HepG2 (cell line): Measurements from ENCODE around the gene UVSSA. TPM values are rescaled to one million over a fixed set of nuclear protein-coding genes. Genes with fewer than 3 reads are reported as not detected.

Experiments used
- ATAC-seq: fragments of 200-7000 bp; cut with Tn5 transposase; 3 replicates; pipeline ENCODE4 v1.9.1; 2020; ENCODE audit warnings: mild to moderate bottlenecking, moderate library complexity
- BruUV-seq: library from RNA; stranded (reverse); fragments of 400-500 nt; replicated peaks from 2 replicates; lab custom pipeline; 2021; lab: Mats Ljungman, UMichigan
- CTCF ChIA-PET: fragments of 300-600 bp; formaldehyde crosslinking; extraction: SDS; loops from one replicate; lab custom pipeline; 2021; ENCODE audit warnings: low total read pairs, inconsistent platforms, low intra/inter-chr PET ratio; lab: Yijun Ruan, JAX
- POLR2A ChIA-PET: fragments of 350-600 bp; sonication (Branson Sonifier 250); formaldehyde crosslinking; loops from one replicate; lab custom pipeline; 2020; ENCODE audit warnings: antibody characterized with exemption, inconsistent platforms; lab: Yijun Ruan, JAX
- DNase-seq: peaks from one replicate; pipeline ENCODE4 v3.0.0-alpha.2; 2015; ENCODE audit warnings: low spot score
- FAIRE-seq: peaks from 3 replicates; lab custom pipeline; 2011; peaks lifted over from hg19 to GRCh38; lab: Jason Lieb, UNC
- H2AFZ ChIP-seq: one replicate; pipeline ENCODE4 v1.6.1; 2011; ENCODE audit warnings: low read length, inconsistent platforms
- H3K27ac ChIP-seq: fragments of 300-600 bp; 3 replicates; pipeline ENCODE4 v1.8.0; 2011; ENCODE audit warnings: mixed run types, mild to moderate bottlenecking, mixed read lengths, low read length, inconsistent platforms; ENCODE audit not compliant: insufficient read depth; ENCODE audit errors: extremely low read length
- H3K27me3 ChIP-seq, 2 experiments: fragments of 200-600 bp in 1 of 2; 2 replicates in 1 of 2; 3 replicates in 1 of 2; pipeline versions ENCODE4 v1.6.0 to v1.8.0; 2011; ENCODE audit warnings: low read length in 2 of 2, mild to moderate bottlenecking in 2 of 2, moderate library complexity in 2 of 2, inconsistent platforms in 1 of 2; ENCODE audit not compliant: insufficient read depth in 2 of 2, control insufficient read depth in 1 of 2
- H3K36me3 ChIP-seq, 2 experiments: fragments of 200-600 bp in 1 of 2; replicated peaks in 1 of 2; 2 replicates in 1 of 2; 3 replicates in 1 of 2; pipeline versions ENCODE4 v1.5.1 to v1.8.0; 2011; ENCODE audit warnings: low read length in 2 of 2, inconsistent platforms in 1 of 2; ENCODE audit not compliant: insufficient read depth in 2 of 2, control insufficient read depth in 1 of 2
- H3K4me1 ChIP-seq: 2 replicates; pipeline ENCODE4 v1.5.1; 2012; ENCODE audit warnings: low read length, inconsistent platforms; ENCODE audit not compliant: insufficient read depth
- H3K4me2 ChIP-seq: 2 replicates; pipeline ENCODE4 v1.6.0; 2011; ENCODE audit warnings: low read depth, low read length, inconsistent platforms
- H3K4me3 ChIP-seq, 3 experiments: fragments of 200-600 bp in 1 of 3; sonication (generic), shearing (Covaris generic) in 1 of 3; replicated peaks in 1 of 3; 2 replicates each; pipeline ENCODE4 v1.5.1; 2011 to 2016; ENCODE audit warnings: low read length in 3 of 3, inconsistent platforms in 2 of 3, low read depth in 2 of 3, mild to moderate bottlenecking in 2 of 3, control low read depth in 1 of 3, mixed read lengths in 1 of 3; ENCODE audit not compliant: insufficient read depth in 1 of 3
- H3K79me2 ChIP-seq: one replicate; pipeline ENCODE4 v1.6.1; 2011; ENCODE audit warnings: low read length, inconsistent platforms; ENCODE audit not compliant: insufficient read depth
- H3K9ac ChIP-seq: 2 replicates; pipeline ENCODE4 v1.6.0; 2011; ENCODE audit warnings: mild to moderate bottlenecking, low read depth, low read length, inconsistent platforms; ENCODE audit not compliant: insufficient read depth
- H3K9me3 ChIP-seq: 2 replicates; pipeline ENCODE4 v1.5.1; 2012; ENCODE audit warnings: mild to moderate bottlenecking, low read length
- H4K20me1 ChIP-seq: 2 replicates; pipeline ENCODE4 v1.6.0; 2011; ENCODE audit warnings: inconsistent platforms, mild to moderate bottlenecking, low read length, moderate library complexity; ENCODE audit not compliant: insufficient read depth
- ASH2L ChIP-seq: fragments of 300-600, 200-600 bp; sonication (generic); IDR thresholded peaks from 2 replicates; pipeline ENCODE4 v1.7.0; 2017; ENCODE audit warnings: low read depth, mild to moderate bottlenecking, moderate library complexity, mixed read lengths, low read length; ENCODE audit not compliant: insufficient read length
- CHD2 ChIP-seq: IDR thresholded peaks from 2 replicates; pipeline ENCODE4 v1.6.1; 2011; ENCODE audit warnings: low read depth, low read length, improper control_type of control experiment
- ESRRA ChIP-seq: sonication (generic); formaldehyde crosslinking; IDR thresholded peaks from 2 replicates; pipeline ENCODE4 v1.5.1; 2020; ENCODE audit warnings: mild to moderate bottlenecking, low read depth, missing genetic modification reagents
- FOXO1 ChIP-seq: sonication (generic); formaldehyde crosslinking; IDR thresholded peaks from 2 replicates; pipeline ENCODE4 v1.4.0; 2020; ENCODE audit warnings: missing genetic modification reagents
- GATA4 ChIP-seq: sonication (generic); IDR thresholded peaks from 2 replicates; pipeline ENCODE4 v1.6.1; 2016; ENCODE audit warnings: antibody characterized with exemption, low read depth, borderline replicate concordance
- GLMP ChIP-seq: sonication (generic); formaldehyde crosslinking; IDR thresholded peaks from 2 replicates; pipeline ENCODE4 v1.9.0; 2021; ENCODE audit warnings: missing genetic modification reagents, mild to moderate bottlenecking, borderline replicate concordance
- HIVEP1 ChIP-seq: sonication (generic); formaldehyde crosslinking; IDR thresholded peaks from 2 replicates; pipeline ENCODE4 v1.4.0; 2020; ENCODE audit warnings: mild to moderate bottlenecking, missing genetic modification reagents
- IRX3 ChIP-seq: sonication (generic); formaldehyde crosslinking; IDR thresholded peaks from 2 replicates; pipeline ENCODE4 v1.8.1; 2023; ENCODE audit warnings: mild to moderate bottlenecking, low read depth, missing genetic modification reagents, borderline replicate concordance
- KAT7 ChIP-seq: IDR thresholded peaks from 2 replicates; pipeline ENCODE4 v1.6.1; 2018; ENCODE audit warnings: borderline replicate concordance, missing compliant biosample characterization
- NR2F6 ChIP-seq, 2 experiments: IDR thresholded peaks; 2 replicates each; pipeline ENCODE4 v1.6.1; 2016; ENCODE audit warnings: antibody characterized with exemption in 1 of 2, mild to moderate bottlenecking in 1 of 2
- ZBTB46 ChIP-seq: sonication (generic); formaldehyde crosslinking; IDR thresholded peaks from 2 replicates; pipeline ENCODE4 v1.4.0; 2020; ENCODE audit warnings: mild to moderate bottlenecking, missing genetic modification reagents, borderline replicate concordance
- ZNF12 ChIP-seq: sonication (generic); formaldehyde crosslinking; IDR thresholded peaks from 2 replicates; pipeline ENCODE4 v1.5.0; 2020; ENCODE audit warnings: missing genetic modification reagents
- ZNF143 ChIP-seq: sonication (generic); formaldehyde crosslinking; IDR thresholded peaks from 2 replicates; pipeline ENCODE4 v1.4.0; 2020; ENCODE audit warnings: missing genetic modification reagents
- ZNF276 ChIP-seq: sonication (generic); formaldehyde crosslinking; IDR thresholded peaks from 2 replicates; pipeline ENCODE4 v1.4.0; 2020; ENCODE audit warnings: mild to moderate bottlenecking, low read depth, missing genetic modification reagents
- ZNF792 ChIP-seq: IDR thresholded peaks from 2 replicates; pipeline ENCODE4 v1.6.1; 2016
- WGBS: methylation state at CpG from one replicate; pipeline ENCODE4 v1.1.6; 2017; ENCODE audit warnings: low lambda C conversion rate; 5-methylcytosine and 5-hydroxymethylcytosine counted together
- in situ Hi-C: cut with HindIII; loops from 2 replicates; pipeline ENCODE4 v1.10.0; 2017; ENCODE audit warnings: low pct_unique_long_range_greater_than_20kb; ENCODE audit not compliant: extremely low pct_ligation_motif_present
- intact Hi-C: fragments of 100-400 bp; cut with micrococcal nuclease; formaldehyde crosslinking; loops from one replicate; pipeline ENCODE4 v1.10.0; 2022; ENCODE audit not compliant: unreplicated experiment
- polyA plus RNA-seq, 8 experiments: library from polyadenylated mRNA; depleted of rRNA in 3 of 8; stranded (reverse) in 7 of 8; unstranded in 1 of 8; fragments of >200 nt; fragmentation: Illumina TruSeq in 4 of 8; extraction: Trizol in 4 of 8; gene quantifications; 2 replicates each; pipeline versions ENCODE4 v1.2.1 to v1.2.3, GENCODE V29; 2011 to 2016; ENCODE audit warnings: low read depth in 4 of 8, missing spikeins in 1 of 8, mixed read lengths in 1 of 8; ENCODE audit not compliant: insufficient read depth in 1 of 8
- total RNA-seq, 5 experiments: library from RNA; depleted of rRNA; stranded (reverse); fragments of >200 nt; fragmentation: Illumina TruSeq; extraction: Trizol; gene quantifications; 2 replicates each; pipeline ENCODE4 v1.2.3, GENCODE V29; 2016; ENCODE audit warnings: low read depth in 1 of 5

Gene UVSSA
- total and polyA plus RNA-seq, 2 of the 13 experiments (the other 11 are each of a cell fraction or from before 2014, with no cell fraction given), result 4.6 to 8.4 TPM

GRCh38 chr4:1421657-1422056 is 74.6 kb downstream of the UVSSA start:
- Histone ChIP-seq H3K9me3 (no peaks in the 10 kb centered on the region), H3K4me1 (no peaks in the 10 kb centered on the region), H3K9ac (no peak overlapping the region), H3K27me3 (peaks cover 0 to 30% of the 10 kb centered on the region in 2 experiments; a peak in 4 of 5 replicates), H3K79me2 (no peaks in the 10 kb centered on the region), H3K4me2 (no peak overlapping the region), H4K20me1 (no peaks in the 10 kb centered on the region), H3K36me3 (no peaks in the 10 kb centered on the region), H3K4me3 (no peak overlapping the region), H2AFZ (no peak overlapping the region), H3K27ac (no peak overlapping the region)
- TF ChIP-seq ASH2L, result no peak
- TF ChIP-seq ZNF792 (CRISPR knock-in tag), result no peak
- no peak for TF ChIP-seq KAT7 (CRISPR knock-in tag)
- no peak for TF ChIP-seq NR2F6 (IDR thresholded peaks at IDR 0.05)
- no peak for TF ChIP-seq NR2F6 (CRISPR knock-in tag; IDR thresholded peaks at IDR 0.05)
- no peak for TF ChIP-seq HIVEP1 (CRISPR knock-in tag)
- TF ChIP-seq ZNF276, result no peak
- TF ChIP-seq ESRRA, result no peak
- TF ChIP-seq FOXO1, result no peak
- no peak for TF ChIP-seq ZBTB46
- TF ChIP-seq ZNF12 (CRISPR knock-in tag), result no peak
- no peak for TF ChIP-seq GLMP (CRISPR knock-in tag)
- TF ChIP-seq ZNF143 (CRISPR knock-in tag), result no peak
- no peak for TF ChIP-seq GATA4
- TF ChIP-seq IRX3 (CRISPR knock-in tag), result no peak
- no peak for TF ChIP-seq CHD2
- 3% methylated on average over 2 of the region's 2 CpGs for WGBS
- POLR2A ChIA-PET, result no interaction called here
- no peak for ATAC-seq
- intact Hi-C loops, result no loop called here
- no peak for DNase-seq
- BruUV-seq, result no TSS peak
- no peak for FAIRE-seq
- CTCF ChIA-PET, result no interaction called here
- in situ Hi-C loops, result no loop called here
